Upper lobe of left lung (tissue), 4 donors: ENCODE results near the gene TSC1.

Experiments
- CTCF ChIP-seq, 6 experiments: fragments of 450-650 bp in 4 of 6; fragments of 200-600 bp in 2 of 6; sonication (generic) in 2 of 6; IDR thresholded peaks; one replicate each; pipeline ENCODE4 v1.5.1; 2016 to 2019; ENCODE audit warnings: antibody characterized with exemption in 6 of 6
- EP300 ChIP-seq, 4 donors: sonication (generic); formaldehyde crosslinking; IDR thresholded peaks; one replicate each; pipeline ENCODE4 v1.5.1; 2017; ENCODE audit warnings: antibody characterized with exemption in 4 of 4, control low read depth in 2 of 4
- POLR2A ChIP-seq, 4 donors: fragments of 450-650 bp; IDR thresholded peaks; one replicate each; pipeline ENCODE4 v1.5.1; 2016 to 2017; ENCODE audit warnings: antibody characterized with exemption in 4 of 4, mild to moderate bottlenecking in 2 of 4

GRCh38 chr9:132862533-132862932 lies 81.9 kb downstream of the TSC1 start:
- TF ChIP-seq CTCF (IDR thresholded peaks at IDR 0.05): no peak
- TF ChIP-seq POLR2A (IDR thresholded peaks at IDR 0.05): no peak
- TF ChIP-seq EP300 (IDR thresholded peaks at IDR 0.05): no peak
